Occipital lobe (tissue), 2 donors: ENCODE results near the gene SORCS2. TPM values are rescaled to one million over a fixed set of nuclear protein-coding genes. Genes with fewer than 3 reads are reported as not detected.
"Not testable (repeated sequence)": the region's sequence is repeated elsewhere in the genome, so short reads cannot be mapped to it uniquely, and the experiment has no call there.

Experiments
- DNase-seq: peaks from one replicate; lab custom pipeline; 2025; lab: John Stamatoyannopoulos, UW
- total RNA-seq: library from RNA; depleted of rRNA; stranded (reverse); fragments of >200 nt; gene quantifications from one replicate; pipeline ENCODE4 v1.2.3, GENCODE V29; 2014

SORCS2 gene
- total RNA-seq, 1 donor from 2014 or later, result 4.1 TPM

DNA sequence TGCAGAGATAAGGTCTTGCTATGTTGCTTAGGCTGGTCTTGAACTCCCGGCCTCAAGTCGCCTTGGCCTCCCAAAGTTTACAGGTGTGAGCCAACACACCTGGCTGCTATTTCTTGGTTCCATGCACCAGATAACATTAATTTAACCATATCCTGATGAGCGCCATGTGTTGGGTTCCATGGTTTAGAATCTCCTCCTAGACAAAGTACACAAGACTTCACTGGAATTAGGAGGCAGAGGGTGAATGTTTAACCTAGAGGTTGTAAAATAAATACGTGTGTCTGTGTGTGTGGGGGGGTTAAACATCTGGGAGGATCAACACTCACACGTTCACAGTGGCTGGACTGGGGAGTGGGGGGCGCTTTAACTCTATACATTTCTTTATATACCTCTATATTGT lies 32.4 kb upstream of the SORCS2 start:
- DNase-seq, result no peak

DNA sequence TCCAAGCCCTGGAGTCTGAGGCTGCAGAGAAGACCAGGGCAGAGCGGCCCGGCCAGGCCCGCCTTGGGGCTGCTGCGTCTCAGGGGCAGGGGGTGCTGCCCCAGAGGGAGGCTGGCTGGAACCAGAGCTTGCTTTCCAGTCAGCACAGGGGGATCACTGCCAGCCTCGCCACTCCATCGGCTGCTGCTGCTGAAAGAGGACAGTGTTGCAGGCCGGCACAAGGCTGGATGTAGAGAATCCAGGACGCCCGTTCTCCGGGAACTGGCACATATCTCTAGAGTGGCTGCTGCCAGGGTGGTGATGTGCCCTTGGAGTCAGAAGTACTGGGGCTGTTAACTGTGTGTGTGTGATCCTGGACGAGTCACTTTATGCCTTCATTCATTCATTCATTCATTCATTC lies 31.9 kb upstream of the SORCS2 start:
- no peak for DNase-seq

DNA sequence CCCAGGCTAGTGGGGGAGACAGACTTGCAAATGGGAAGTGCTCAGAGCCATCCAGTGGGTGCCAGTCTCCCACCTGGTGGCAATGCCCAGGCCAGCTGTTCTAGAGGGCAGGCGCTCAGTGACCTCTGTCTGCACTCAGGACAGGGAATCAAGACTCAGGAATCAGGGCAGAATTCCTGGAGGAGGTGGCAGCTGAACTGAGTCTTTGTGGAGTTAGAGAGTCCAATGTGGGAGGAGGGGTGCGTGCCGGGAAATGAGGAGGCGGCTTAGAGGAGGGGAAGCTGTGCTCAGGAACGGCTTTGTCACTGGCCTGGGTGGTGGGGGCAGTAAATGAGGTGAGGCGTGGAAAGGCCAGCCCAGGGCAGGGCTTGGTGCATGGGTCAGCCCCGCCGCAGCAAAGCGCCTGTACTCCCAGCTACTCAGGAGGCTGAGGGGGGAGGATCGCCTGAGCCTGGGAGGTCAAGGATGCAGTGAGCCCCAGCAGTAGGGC lies 31.3 kb upstream of the SORCS2 start:
- DNase-seq, result no peak

DNA sequence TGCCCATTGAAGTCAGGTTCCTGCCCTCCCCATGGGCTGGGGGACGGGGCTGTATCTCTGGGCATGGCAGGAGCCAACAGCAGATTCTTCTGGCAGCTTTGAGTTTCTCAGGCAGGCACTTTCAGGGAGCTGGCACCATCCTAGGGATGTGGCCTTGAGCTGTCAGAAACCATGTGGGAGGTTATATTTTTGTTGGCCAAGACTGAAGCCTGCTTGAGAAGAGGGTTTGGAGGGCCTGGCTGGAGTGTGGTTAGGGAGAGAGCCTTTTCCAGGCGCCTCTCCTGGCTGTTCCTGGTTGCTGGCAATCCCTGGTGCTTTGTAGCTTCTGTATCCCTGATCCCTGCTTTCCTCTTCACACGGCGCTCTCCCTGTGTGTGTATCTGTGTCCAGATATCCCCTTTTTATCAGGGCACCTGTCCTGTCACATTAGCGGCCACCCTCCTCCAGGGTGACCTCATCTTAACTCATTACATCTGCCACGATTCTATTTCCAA lies 30.6 kb upstream of the SORCS2 start:
- no peak for DNase-seq

DNA sequence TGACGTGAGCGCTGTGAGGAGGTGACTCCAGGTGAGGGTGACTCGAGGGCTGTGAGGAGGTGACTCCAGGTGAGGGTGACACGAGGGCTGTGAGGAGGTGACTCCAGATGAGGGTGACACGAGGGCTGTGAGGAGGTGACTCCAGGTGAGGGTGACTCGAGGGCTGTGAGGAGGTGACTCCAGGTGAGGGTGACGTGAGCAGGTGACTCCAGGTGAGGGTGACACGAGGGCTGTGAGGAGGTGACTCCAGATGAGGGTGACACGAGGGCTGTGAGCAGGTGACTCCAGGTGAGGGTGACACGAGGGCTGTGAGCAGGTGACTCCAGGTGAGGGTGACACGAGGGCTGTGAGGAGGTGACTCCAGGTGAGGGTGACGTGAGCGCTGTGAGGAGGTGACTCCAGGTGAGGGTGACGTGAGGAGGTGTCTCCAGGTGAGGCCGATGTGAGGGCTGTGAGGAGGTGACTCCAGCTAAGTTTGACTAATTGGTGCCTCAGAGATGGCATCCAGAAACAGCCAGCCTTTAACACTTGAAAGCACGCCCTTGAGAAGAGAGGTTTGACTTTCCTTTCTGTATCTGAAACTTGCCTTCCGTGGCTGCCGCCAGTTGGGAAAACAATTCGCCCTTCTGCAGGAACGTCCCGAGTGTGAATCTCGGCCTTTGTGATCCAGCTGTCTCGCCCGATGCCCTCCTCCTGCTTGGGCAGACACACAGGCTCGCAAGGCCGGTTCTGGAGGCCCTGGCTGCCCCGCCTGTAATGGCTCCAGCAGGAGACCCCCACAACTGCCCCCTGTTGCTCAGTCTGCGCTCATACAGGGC lies 27.1 kb upstream of the SORCS2 start:
- not testable (repeated sequence) for DNase-seq

DNA sequence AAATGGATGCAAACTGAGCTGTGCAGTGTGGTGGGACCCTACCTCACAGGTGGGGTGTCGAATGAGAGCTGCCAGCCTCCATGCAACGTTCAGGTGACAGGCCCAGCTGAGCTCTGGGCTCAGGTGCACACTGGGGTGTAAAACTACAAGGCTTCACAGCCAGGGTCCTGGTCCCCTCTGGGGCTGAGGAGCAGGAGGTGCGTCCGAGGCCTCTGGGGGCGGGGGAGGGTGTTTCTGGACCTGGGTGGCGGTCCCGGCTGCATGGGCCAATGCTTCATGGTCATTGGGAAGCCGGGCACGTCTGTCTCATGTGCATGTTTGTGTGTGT lies 26.5 kb upstream of the SORCS2 start:
- no peak for DNase-seq

DNA sequence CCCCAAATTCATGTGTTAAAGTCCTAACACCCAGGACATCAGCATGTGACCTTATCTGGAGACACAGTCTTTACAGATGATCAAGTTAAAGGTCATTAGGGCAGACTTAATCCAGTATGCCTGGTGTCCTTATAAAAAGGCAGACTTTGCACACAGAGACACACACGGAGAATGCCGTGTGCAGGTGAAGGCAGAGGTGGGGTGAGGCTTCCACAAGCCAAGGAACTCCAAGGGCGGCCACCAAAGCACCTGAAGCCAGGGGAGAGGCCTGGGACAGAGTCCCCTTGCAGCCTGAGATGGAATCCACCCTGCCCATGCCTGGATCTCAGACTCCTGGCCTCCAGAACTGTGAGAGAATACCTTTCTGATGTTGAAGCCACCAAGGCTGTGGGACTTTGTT lies 26.1 kb upstream of the SORCS2 start:
- DNase-seq, result no peak

DNA sequence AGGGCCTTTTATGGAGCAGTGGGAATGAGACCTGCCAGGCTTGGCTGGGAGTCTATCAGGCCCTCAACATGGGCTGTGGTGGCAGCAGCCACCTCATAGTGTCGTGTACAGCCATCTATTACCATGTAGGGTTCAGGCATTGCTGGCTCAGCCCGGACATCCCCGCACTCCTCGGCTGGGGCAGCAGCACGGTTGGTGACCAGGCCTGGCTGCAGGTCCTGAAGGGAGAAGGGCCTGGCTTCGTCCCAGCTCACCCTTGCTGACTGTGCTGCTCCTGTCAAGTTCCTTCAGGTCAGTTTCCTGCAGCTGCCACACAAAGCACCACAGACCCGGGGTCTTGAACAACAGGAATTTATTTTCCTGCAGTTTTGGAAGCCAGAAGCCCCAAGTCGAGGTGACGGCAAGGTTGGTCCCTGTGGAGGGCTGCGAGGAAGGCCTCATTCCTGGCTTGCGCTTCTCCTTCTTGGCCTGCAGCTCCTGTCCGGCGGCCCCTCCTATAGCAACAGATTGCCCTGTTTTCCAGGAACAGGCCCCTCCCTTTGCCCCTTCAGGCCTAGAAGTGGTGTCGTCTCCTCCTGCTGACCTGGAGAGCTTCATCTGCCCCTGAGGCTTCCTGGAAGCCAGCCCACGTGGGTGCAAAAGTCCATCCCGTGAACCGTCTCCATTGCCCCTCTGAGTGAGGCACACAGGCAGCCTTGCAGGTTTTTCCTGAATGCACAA lies 25.2 kb upstream of the SORCS2 start:
- no peak for DNase-seq

DNA sequence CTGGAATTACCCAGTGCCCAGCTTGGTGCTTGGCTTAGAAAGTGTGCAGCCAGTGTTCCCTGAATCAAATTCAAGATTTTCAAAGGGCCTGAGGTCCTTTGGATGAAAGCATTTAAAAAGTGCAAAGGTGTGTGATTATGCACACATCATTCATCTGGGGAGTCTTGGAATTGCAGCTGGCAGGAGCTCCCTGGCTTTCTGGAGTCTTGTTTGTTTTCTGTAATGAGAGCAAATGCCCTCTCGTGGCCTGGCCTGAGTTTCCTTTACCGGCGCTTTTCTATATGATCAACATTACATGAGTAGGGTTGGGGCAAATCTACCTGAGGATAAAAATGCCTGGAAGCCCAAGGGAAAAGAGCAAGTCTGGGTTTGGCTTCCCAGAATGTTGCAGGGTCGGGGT lies 24.6 kb upstream of the SORCS2 start:
- DNase-seq, result no peak

DNA sequence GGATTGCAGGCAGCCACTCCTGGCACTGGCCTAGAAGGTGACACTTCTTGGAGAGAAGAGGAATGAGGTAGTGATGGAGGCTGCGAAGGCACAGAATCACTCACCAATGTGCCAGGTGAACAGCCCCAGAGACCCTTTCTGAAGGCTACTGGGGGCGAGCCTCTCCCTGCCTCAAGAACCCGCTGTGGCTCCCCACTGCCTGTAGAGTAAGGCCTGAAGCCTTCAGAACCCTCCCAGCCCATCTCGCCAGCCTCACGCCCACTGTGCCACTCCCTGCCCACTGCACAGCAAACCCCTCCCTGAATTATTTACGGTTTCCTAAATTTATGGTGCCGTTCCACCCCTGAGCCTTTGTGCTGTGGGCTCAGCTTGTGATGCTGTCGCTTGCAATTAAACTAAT lies 24.2 kb upstream of the SORCS2 start:
- no peak for DNase-seq

DNA sequence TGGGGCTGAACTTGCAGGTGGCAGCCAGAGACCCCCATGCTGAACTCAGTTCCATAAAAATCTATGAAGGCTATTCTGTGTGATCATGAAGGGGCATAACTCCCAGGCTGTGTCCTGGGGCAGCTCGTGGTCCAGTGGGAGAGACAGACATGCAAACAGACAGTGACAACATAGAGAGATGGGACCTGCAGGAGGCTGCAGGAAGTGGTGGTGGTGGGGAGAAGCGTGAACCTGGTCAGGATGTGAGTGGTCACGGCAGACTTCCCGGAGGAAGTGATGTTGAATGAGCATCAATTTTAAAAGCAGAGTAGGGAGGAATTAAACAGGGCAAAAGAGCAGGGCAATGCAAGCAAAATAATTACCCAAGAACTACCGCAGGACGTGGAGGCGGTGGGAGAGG lies 23.2 kb upstream of the SORCS2 start:
- no peak for DNase-seq

DNA sequence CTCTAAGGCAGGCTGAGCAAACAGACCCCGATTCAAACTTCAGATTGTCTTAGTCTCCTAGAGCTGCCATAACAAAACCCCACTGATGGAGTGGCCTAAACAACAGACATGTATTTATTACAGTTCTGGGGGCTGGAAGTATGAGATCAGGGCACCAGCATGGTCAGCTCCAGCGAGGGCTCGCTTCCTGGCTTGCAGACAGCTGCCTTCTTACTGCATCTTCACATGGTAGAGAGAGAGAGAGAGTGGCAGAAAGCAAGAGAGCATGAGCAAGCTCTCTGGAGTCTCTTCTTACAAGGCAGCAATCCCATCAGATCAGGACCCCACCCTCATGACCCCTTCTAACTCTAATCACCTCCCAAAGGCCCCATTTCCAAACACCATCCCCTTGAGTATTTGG lies 22.3 kb upstream of the SORCS2 start:
- no peak for DNase-seq

DNA sequence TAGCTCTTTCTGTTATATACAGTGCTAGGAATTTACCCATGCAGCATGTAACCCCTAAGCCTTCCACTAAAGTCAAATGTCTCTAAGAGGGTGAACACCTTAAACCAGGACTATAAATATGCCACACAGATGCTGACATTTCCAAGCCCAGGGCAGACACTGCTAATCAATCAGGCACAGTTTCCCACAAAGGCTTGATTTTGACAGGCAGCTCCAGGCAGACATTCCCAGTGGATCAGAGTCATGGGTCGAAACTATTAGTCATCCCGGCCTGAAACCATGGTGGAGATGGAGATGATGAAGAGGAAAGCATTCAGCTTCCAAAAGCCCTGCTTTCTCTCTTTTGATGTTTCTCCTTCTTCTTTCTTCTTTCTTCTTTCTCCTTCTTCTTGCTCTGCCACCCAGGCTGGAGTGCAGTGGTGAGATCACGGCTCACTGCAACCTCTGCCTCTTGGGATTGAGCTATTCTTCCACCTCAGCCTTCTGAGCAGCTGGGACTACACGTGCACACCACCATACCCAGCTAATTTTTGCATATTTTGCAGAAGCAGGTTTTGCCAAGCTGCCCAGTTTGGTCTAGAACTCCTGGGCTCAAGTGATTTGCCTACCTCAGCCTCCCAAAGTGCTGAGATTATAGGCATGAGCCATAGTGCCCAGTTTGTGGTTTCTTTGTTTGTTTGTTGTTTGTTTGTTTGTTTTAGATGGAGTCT lies 21.0 kb upstream of the SORCS2 start:
- no peak for DNase-seq

DNA sequence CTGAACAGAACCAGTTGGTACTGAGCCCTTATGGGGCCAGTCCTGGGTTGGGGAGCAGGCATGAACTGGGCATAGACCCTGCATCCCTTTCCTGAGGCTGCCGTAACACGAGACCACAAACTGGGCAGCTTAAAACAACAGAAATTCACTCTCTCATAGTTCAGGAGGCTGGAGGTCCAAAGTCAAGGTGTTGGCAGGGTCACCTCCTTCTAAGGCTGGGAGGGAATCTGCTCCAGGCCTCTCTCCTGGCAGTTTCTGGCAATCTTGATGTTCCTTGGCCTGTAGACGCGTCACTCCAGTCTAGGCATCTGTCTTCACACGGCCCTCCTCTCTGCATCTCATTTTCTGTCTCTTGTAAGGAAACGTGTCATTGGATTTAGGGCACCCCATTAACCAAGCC lies 19.8 kb upstream of the SORCS2 start:
- DNase-seq, result no peak

DNA sequence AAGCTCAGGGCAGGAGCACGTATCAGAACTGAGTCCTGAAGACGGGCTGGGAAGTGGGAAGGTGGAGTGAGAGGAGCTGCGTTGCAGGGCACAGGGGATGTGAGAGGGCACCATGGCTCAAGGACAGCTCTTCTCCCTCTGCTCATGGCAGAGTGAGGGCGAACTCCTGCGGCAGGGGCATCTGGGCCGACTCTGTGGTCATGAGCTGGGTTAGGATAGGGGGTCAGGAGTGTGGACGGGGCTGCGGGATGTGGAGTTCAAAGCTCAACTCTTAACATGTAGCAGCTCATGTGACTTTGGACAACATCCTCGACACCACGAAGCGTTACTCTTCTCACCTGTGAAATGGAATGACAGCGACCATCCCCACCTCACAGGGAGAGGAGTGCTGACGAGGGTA lies 19.4 kb upstream of the SORCS2 start:
- no peak for DNase-seq

DNA sequence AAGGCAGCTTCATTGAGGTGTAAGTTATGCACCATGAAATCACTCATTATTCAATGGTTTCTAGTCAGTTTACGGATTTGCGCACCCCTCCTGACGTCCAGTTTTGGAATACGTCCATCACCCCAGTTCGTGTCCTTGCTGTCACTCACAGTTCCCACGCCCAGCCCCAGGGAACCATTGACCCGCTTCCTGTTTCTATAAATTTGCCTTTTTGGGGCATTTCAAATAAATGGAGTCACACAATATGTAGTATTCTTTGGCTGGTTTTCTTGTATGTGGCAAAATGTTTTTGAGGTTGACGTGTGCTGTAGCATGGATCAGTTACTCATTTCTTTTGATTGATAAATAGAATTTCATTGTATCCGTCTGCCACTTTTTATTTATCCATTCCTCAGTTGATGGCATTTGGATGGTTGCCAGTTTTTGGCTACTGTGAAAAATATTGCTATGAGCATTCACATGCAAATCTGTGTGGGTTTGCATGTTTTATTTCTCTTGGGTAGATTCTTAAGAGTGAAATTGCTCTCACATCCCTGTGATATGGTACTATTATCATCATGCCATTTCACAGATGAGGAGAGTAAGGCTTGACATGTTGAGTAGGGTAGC lies 18.4 kb upstream of the SORCS2 start:
- DNase-seq, result no peak

DNA sequence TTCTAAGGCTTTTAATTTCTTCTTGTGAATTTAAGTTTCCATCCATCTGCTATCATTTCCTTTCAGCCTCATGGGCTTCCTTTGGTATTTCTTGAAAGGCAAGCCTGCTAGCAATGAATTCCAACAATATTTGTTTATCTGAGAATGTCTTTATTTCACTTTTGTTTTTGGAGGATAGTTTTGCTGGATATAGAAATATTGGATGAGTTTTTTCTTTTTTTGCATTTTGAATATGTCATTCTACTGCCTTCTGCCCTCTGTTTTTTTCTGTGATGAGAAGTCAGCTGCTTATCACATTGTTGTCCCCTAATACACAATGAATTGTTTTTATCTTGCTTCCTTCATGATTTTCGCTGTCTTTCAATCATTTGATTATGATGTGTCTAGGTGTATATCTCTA lies 13.2 kb upstream of the SORCS2 start:
- DNase-seq, result no peak

DNA sequence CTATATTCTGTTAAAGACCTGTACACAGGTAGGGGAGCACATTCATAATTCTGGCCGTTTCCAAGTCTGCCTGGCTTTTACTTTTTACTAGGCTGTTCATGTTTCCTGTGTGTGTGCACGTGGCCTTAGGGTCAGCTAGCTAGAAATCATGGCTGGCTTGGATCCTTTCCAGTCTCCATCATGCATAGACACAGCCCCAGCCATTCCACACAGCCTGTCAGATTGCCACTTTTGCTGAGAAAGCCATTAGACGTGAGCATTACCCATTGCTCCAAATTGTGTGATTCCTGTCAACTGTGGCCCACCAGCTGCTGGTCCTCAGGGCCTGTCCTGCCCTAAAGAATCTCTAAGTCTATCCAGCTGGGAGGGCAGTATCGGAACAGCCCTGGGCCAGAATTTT lies 11.4 kb upstream of the SORCS2 start:
- DNase-seq, result no peak

DNA sequence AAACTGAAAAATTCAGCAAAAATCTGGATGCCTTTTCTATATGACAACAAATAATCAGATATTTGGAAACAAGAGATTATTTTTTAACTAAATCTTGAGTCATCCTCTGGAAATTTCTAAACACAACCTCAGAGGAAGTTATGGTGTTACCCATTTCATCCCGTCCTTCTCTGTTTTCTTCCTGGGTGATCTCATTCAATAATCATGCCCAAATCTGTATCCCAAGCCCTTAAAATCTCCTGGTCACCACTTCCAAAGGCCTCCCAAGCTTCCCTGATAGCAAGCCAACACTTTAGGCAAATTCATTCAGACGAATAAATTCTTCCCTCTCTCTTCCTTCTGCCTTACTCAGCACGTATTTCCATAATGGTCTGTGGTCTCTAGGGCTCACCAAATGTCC lies 9.7 kb upstream of the SORCS2 start:
- DNase-seq, result no peak

DNA sequence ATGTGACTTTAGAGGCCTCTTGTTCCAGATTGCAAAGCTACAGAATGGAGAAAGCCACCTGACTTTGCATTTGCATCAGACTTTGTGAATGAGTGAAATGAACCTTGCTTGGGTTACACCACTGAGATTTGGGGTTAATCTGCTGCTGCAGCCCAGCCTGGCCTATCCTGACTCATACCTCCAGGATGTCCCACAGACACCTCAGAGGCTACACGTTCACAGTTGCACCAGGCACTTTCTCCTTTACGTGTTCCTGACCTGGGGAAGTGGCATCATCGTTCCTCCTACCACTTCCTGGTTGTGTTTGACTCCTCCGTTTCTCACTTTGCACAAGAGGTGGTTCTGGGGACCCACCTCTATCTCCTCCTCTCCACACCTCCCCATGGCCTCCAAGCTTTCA lies 9.2 kb upstream of the SORCS2 start:
- DNase-seq, result no peak

DNA sequence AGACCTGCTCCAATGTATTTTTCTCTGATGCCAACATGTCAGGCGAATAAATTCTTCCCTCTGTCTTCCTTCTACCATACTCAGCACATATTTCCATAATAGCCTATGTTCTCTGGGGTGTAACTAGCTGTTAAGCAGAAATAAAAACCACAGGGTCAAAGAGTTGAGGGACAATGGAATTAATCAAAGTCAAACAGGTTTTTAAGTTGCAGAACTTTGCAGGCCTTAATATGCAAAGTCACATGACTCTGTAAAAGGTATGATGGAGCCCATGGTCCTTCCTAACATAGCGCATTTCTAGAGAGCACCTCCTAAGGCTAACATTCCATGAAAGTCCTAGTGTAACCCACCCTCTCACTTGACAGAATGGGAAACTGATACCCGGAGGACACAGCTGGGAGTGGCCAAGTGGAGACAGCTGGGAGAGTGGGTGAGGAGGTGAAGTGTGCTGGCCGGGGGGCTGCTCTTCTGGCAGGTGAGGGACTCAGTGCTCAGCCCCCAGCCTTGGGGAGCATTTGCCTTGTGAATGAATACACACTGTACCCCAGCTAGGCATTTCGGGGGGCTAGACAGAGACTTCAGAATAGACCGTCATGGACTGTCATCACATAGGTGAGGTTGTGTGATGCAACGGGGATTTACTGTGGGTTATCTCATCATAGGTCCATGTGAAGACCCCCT lies 8.4 kb upstream of the SORCS2 start:
- DNase-seq, result no peak
